ENCODE data around the gene SWI5. TPM values are rescaled to one million over a fixed set of nuclear protein-coding genes. Genes with fewer than 3 reads are reported as not detected.

Gene SWI5
- total and polyA plus RNA-seq, 9 of the 15 experiments (the other 6 are each of a cell fraction or from before 2014, with no cell fraction given): 62.8 to 133 (median 95.9) TPM

- no peak for TF ChIP-seq MBD1 (CRISPR knock-in tag; IDR thresholded peaks at IDR 0.05)
- TF ChIP-seq ZNF408 (CRISPR knock-in tag; IDR thresholded peaks at IDR 0.05; ENCODE audit: low read depth): no peak
- TF ChIP-seq MAFF (IDR thresholded peaks at IDR 0.05; ENCODE audit: low read length): no peak
- no peak for TF ChIP-seq ZNF311 (CRISPR knock-in tag; IDR thresholded peaks at IDR 0.05)
- no peak for TF ChIP-seq KLF6 (CRISPR knock-in tag; IDR thresholded peaks at IDR 0.05; ENCODE audit: borderline replicate concordance)
- no peak for TF ChIP-seq ZBTB40 (IDR thresholded peaks at IDR 0.05)
- TF ChIP-seq ZBTB40 (CRISPR knock-in tag; IDR thresholded peaks at IDR 0.05): no peak
- TF ChIP-seq NFIC (IDR thresholded peaks at IDR 0.05): no peak
- no peak for TF ChIP-seq ATF4 (CRISPR knock-in tag; IDR thresholded peaks at IDR 0.05)
- no peak for TF ChIP-seq GATA2 (CRISPR knock-in tag; IDR thresholded peaks at IDR 0.05)
- no peak for TF ChIP-seq CEBPB (tag; IDR thresholded peaks at IDR 0.05)
- TF ChIP-seq CCNT2 (IDR thresholded peaks at IDR 0.05; ENCODE audit: borderline replicate concordance, extremely low read depth, insufficient read length, low read depth, low read length): no peak
- TF ChIP-seq ZNF280A (IDR thresholded peaks at IDR 0.05; ENCODE audit: low read depth, partially characterized antibody): no peak
- no peak for TF ChIP-seq MEIS2 (IDR thresholded peaks at IDR 0.05; ENCODE audit: partially characterized antibody)
Measured at GRCh38 chr9:128249908-128250838, 25.9 kb upstream of the SWI5 start (continued).
